Measurements from ENCODE around the gene FANCC. TPM values are rescaled to one million over a fixed set of nuclear protein-coding genes. Genes with fewer than 3 reads are reported as not detected.

FANCC gene
- total RNA-seq, 6 experiments from 2014 or later = 4.7 to 7.1 (median 5.7) TPM

DNA sequence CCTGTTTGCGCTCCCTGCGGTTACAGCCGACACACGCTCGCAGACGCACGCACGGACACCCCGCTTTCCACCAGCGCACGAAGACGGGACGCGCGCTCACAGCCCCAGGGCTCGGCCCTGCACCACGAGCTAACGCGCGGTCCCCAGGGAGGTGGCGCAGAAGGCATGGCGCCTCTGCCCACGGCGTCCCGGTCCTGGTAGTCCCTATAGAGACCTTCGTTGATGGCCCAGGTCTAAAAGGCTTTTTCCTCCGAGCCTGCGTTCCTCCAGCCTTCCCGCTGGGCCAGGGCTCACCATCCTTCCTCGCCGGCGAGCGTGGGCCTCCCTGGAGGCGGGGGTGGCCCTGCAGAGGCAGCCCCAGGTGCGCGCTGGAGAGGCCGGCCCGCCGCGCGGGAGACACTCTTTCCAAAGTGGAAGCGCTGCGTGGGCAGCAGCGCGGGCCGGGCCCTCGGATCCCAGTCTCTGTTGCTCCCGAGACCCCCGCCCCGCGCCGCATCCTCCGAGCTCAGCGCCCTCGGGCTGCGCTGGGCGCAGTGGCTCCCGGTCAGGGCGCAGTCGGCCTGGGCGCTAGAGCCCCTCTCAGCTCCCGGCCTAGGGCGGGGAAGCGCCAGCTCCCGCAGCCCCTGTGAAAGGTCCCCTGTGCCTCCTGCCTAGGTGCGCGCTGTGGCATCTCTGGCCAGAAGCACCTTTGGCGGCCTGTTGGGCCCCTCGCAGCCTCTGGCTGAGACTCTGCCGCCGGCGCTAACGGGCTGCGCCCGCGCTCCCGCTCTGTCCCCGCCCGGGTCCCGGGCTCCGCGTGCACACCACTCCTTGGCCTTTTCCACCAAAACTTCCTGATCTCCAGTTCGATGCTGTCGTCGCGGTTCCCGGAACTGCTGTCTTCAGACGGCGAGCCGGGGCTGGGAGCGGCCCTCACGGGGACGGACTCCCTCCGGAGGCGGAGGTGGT lies 31.9 kb upstream of the FANCC start:
- no peak overlapping the region for H3K27ac Mint-ChIP-seq
- H3K4me3 Mint-ChIP-seq = no peak overlapping the region
- no peak for DNase-seq
- H3K9me3 Mint-ChIP-seq = peaks cover 6% of the 10 kb centered on the region; the same call in 1 of the 2 replicates
- no peaks in the 10 kb centered on the region for H3K36me3 Mint-ChIP-seq (ENCODE audit: low read depth)
- TF ChIP-seq, protein P1, sequence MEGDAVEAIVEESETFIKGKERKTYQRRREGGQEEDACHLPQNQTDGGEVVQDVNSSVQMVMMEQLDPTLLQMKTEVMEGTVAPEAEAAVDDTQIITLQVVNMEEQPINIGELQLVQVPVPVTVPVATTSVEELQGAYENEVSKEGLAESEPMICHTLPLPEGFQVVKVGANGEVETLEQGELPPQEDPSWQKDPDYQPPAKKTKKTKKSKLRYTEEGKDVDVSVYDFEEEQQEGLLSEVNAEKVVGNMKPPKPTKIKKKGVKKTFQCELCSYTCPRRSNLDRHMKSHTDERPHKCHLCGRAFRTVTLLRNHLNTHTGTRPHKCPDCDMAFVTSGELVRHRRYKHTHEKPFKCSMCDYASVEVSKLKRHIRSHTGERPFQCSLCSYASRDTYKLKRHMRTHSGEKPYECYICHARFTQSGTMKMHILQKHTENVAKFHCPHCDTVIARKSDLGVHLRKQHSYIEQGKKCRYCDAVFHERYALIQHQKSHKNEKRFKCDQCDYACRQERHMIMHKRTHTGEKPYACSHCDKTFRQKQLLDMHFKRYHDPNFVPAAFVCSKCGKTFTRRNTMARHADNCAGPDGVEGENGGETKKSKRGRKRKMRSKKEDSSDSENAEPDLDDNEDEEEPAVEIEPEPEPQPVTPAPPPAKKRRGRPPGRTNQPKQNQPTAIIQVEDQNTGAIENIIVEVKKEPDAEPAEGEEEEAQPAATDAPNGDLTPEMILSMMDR (IDR thresholded peaks at IDR 0.05) = no peak
- H3K27me3 Mint-ChIP-seq (ENCODE audit: insufficient read depth) = peaks cover 12% of the 10 kb centered on the region
- H3K4me1 Mint-ChIP-seq (ENCODE audit: low read depth) = no peaks in the 10 kb centered on the region

GRCh38 chr9:95346021-95346420 lies 28.5 kb upstream of the FANCC start:
- H3K4me3 Mint-ChIP-seq = no peak overlapping the region
- no peak for DNase-seq
- TF ChIP-seq, protein P1 (IDR thresholded peaks at IDR 0.05) = no peak
- no peaks in the 10 kb centered on the region for H3K36me3 Mint-ChIP-seq (ENCODE audit: low read depth)
- no peaks in the 10 kb centered on the region for H3K4me1 Mint-ChIP-seq (ENCODE audit: low read depth)
- no peak overlapping the region for H3K27ac Mint-ChIP-seq
- H3K27me3 Mint-ChIP-seq (ENCODE audit: insufficient read depth) = peaks cover 11% of the 10 kb centered on the region
- H3K9me3 Mint-ChIP-seq = peaks cover 6% of the 10 kb centered on the region; the same call in 1 of the 2 replicates

GRCh38 chr9:95344735-95345325 lies 27.3 kb upstream of the FANCC start:
- DNase-seq = no peak
- Mint-ChIP-seq H3K36me3 (ENCODE audit: low read depth) (no peaks in the 10 kb centered on the region), H3K27me3 (ENCODE audit: insufficient read depth) (peaks cover 11% of the 10 kb centered on the region), H3K4me1 (ENCODE audit: low read depth) (no peaks in the 10 kb centered on the region), H3K27ac (no peak overlapping the region), H3K4me3 (no peak overlapping the region), H3K9me3 (peaks cover 6% of the 10 kb centered on the region; the same call in 1 of the 2 replicates)
- TF ChIP-seq, protein P1 (IDR thresholded peaks at IDR 0.05) = no peak

- Mint-ChIP-seq H3K27ac (no peak overlapping the region), H3K4me3 (no peak overlapping the region), H3K9me3 (peaks cover 6% of the 10 kb centered on the region; the same call in 1 of the 2 replicates), H3K36me3 (ENCODE audit: low read depth) (no peaks in the 10 kb centered on the region), H3K27me3 (ENCODE audit: insufficient read depth) (peaks cover 11% of the 10 kb centered on the region), H3K4me1 (ENCODE audit: low read depth) (no peaks in the 10 kb centered on the region)
- peak; percentile 23 for DNase-seq
- TF ChIP-seq, protein P1 (IDR thresholded peaks at IDR 0.05) = no peak
Measured at GRCh38 chr9:95343725-95344287, 26.3 kb upstream of the FANCC start.

DNA sequence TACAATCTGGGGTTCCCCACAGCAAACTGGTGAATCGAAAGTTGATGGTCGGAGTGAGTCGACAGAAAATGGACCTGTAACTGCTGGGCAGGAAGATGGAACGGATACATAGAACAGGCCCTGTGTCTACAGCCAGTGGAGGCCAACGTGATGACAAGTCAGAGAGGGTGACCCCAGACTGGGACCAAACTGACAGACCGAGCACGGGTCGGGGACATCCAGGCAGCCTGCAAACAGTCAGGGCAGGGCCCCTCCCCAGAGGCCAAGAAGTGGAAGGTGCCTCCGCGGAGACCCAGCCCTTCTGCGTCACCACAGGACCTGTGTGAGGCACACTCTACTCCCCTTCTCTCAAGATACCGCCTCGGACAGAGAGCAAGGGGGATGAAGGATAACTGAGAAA lies 25.1 kb upstream of the FANCC start:
- no peak overlapping the region for H3K27ac Mint-ChIP-seq
- no peaks in the 10 kb centered on the region for H3K4me1 Mint-ChIP-seq (ENCODE audit: low read depth)

More for the DNA sequence above, 25.1 kb upstream of the FANCC start:
- Mint-ChIP-seq H3K4me3 (no peak overlapping the region), H3K27me3 (ENCODE audit: insufficient read depth) (peaks cover 9% of the 10 kb centered on the region), H3K9me3 (peaks cover 2% of the 10 kb centered on the region; the same call in 1 of the 2 replicates), H3K36me3 (ENCODE audit: low read depth) (no peaks in the 10 kb centered on the region)
- DNase-seq = no peak
- TF ChIP-seq, protein P1 (IDR thresholded peaks at IDR 0.05) = no peak

All from HFFc6 (cell line).